Astrocyte (in vitro differentiated cells and primary cell): ENCODE data around the gene CXorf65.

Source experiments
- CTCF ChIP-seq: IDR thresholded peaks from 2 replicates; pipeline ENCODE4 v1.5.1; 2011; ENCODE audit warnings: low read depth, mild to moderate bottlenecking, inconsistent platforms, low read length, moderate library complexity; ENCODE audit not compliant: insufficient read depth
- EZH2 ChIP-seq: IDR thresholded peaks from 2 replicates; pipeline ENCODE4 v1.6.1; 2012; ENCODE audit warnings: mild to moderate bottlenecking, low read length, inconsistent platforms; ENCODE audit not compliant: insufficient read depth

DNA sequence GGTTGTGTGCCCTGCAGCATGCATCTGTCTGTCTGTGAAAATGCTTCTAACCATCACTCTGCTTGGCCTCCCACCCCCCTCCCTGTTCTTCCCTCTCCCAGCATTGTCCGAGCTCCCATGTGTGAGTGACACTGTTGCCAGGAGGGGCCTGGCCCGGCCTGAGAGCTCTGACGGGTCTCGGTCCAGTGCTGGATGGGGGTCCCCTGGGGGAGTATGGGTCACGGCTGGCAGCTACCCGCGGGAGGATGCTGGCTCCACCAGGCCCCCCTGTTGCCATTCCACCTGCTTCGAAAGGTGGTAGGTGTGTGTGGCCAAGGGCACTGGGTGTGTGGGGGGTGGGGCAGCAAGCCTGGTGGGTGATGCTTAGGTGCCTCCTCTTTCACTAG lies 41.7 kb upstream of the CXorf65 start:
- TF ChIP-seq CTCF: no peak
- TF ChIP-seq EZH2: no peak
